ENCODE results near the gene TM7SF2.
A peak's percentile ranks its signal among the peaks of the same experiment; 100 is the strongest.

Gene TM7SF2

GRCh38 chr11:65067446-65067845, 44.2 kb upstream of the TM7SF2 start:
- no peak for TF ChIP-seq CTCF (conservative IDR thresholded peaks at IDR 0.05; ENCODE audit: control insufficient read depth, insufficient read depth, low read depth, low read length)
- DNase-seq (ENCODE audit: low read depth), result no peak
- no peak overlapping the region for H3K4me3 ChIP-seq (ENCODE audit: control insufficient read depth, low read depth, low read length)

GRCh38 chr11:65069217-65069616, 42.5 kb upstream of the TM7SF2 start:
- TF ChIP-seq CTCF (conservative IDR thresholded peaks at IDR 0.05; ENCODE audit: control insufficient read depth, insufficient read depth, low read depth, low read length), result no peak
- H3K4me3 ChIP-seq (ENCODE audit: control insufficient read depth, low read depth, low read length), result no peak overlapping the region
- DNase-seq (ENCODE audit: low read depth), result no peak

GRCh38 chr11:65071907-65072630, 39.6 kb upstream of the TM7SF2 start:
- no peak for TF ChIP-seq CTCF (conservative IDR thresholded peaks at IDR 0.05; ENCODE audit: control insufficient read depth, insufficient read depth, low read depth, low read length)
- DNase-seq (ENCODE audit: low read depth), result no peak
- no peak overlapping the region for H3K4me3 ChIP-seq (ENCODE audit: control insufficient read depth, low read depth, low read length)

GRCh38 chr11:65072631-65072966, 39.1 kb upstream of the TM7SF2 start:
- TF ChIP-seq CTCF (conservative IDR thresholded peaks at IDR 0.05; ENCODE audit: control insufficient read depth, insufficient read depth, low read depth, low read length), result no peak
- DNase-seq (ENCODE audit: low read depth), result no peak
- H3K4me3 ChIP-seq (ENCODE audit: control insufficient read depth, low read depth, low read length), result no peak overlapping the region

DNA sequence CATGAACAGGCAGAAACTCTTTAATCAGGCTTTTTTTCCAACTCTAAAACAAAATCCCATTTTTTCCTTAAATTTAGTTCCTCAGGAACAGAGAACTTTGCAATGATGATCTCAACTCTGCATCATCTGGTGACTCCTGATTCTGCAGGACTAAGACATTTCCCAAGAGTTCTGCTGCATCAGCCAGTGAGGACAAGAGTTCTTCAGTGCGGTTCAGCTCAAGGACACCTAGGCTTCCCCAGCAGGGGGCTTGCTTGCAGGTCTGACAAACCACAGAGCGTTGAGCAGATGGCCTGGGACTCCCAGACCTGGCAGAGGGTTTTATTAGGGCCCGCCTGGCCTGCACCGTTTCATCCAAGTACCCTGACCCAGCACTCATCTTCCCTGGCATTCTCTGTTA, 34.2 kb upstream of the TM7SF2 start:
- H3K4me3 ChIP-seq (ENCODE audit: control insufficient read depth, low read depth, low read length), result no peak overlapping the region
- peak; percentile 49 for DNase-seq (ENCODE audit: low read depth)
- TF ChIP-seq CTCF (conservative IDR thresholded peaks at IDR 0.05; ENCODE audit: control insufficient read depth, insufficient read depth, low read depth, low read length), result no peak

- peak; percentile 35 for DNase-seq (ENCODE audit: low read depth)
- peak; percentile 59 for TF ChIP-seq CTCF (conservative IDR thresholded peaks at IDR 0.05; ENCODE audit: control insufficient read depth, insufficient read depth, low read depth, low read length)
- no peak overlapping the region for H3K4me3 ChIP-seq (ENCODE audit: control insufficient read depth, low read depth, low read length)
Observed at GRCh38 chr11:65078151-65078550, 33.5 kb upstream of the TM7SF2 start.
